Measurements from ENCODE around the gene NAT16.

GRCh38 chr7:101217388-101218235 lies 37.5 kb upstream of the NAT16 start, which contains the start of the genes PLOD3 and ZNHIT1:
- TF ChIP-seq CTCF (IDR thresholded peaks at IDR 0.05) (peak in 2 of 4 experiments; percentile 17 to 29), POLR2A (IDR thresholded peaks at IDR 0.05) (peak; percentile 20), POLR2AphosphoS5 (IDR thresholded peaks at IDR 0.05) (peak; percentile 98)
